Measurements from ENCODE around the gene RNPEPL1.

The RNPEPL1 gene

DNA sequence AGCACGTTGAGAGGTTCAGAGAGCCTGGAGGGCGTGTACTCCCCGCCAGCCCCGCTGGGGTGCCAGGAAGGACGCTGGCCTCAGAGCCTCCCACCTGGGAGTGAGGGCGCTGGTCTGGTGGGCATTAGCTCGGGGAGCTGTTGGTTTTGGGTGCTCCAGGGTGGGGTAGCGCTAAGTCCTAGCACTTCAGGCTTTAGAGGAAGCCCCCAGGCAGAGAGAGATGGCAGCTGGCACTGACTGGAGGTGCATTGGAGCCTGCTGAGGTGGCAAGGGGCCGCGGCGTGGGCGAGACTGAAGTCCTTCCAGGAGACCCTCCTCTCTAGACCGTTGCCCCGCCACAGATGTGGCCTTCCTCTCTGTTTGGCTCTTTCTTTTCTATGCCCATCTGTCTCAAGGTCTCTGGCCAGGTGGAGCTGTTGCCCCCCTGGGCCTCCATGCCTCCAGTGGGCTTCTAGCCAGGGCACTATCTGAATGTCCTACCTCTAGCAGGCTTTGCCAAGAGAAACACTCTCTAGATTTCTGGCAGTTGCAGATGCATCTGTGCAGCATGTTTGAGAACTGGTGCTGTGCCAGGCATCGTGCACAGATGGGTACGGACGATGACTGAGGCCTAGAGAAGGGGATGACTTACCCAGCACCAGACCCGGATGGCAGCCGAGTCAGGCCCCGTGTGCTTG is 24.9 kb downstream of the RNPEPL1 start:
- DNase-seq (ENCODE audit: low read depth in 2 of 2): no peak
- TF ChIP-seq, protein P1, sequence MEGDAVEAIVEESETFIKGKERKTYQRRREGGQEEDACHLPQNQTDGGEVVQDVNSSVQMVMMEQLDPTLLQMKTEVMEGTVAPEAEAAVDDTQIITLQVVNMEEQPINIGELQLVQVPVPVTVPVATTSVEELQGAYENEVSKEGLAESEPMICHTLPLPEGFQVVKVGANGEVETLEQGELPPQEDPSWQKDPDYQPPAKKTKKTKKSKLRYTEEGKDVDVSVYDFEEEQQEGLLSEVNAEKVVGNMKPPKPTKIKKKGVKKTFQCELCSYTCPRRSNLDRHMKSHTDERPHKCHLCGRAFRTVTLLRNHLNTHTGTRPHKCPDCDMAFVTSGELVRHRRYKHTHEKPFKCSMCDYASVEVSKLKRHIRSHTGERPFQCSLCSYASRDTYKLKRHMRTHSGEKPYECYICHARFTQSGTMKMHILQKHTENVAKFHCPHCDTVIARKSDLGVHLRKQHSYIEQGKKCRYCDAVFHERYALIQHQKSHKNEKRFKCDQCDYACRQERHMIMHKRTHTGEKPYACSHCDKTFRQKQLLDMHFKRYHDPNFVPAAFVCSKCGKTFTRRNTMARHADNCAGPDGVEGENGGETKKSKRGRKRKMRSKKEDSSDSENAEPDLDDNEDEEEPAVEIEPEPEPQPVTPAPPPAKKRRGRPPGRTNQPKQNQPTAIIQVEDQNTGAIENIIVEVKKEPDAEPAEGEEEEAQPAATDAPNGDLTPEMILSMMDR (IDR thresholded peaks at IDR 0.05; ENCODE audit: low read depth, low read length): no peak
- no peak overlapping the region for H3K4me3 ChIP-seq (replicated peaks in 1 of 2; ENCODE audit: low read depth in 2 of 2, low read length in 2 of 2)

DNA sequence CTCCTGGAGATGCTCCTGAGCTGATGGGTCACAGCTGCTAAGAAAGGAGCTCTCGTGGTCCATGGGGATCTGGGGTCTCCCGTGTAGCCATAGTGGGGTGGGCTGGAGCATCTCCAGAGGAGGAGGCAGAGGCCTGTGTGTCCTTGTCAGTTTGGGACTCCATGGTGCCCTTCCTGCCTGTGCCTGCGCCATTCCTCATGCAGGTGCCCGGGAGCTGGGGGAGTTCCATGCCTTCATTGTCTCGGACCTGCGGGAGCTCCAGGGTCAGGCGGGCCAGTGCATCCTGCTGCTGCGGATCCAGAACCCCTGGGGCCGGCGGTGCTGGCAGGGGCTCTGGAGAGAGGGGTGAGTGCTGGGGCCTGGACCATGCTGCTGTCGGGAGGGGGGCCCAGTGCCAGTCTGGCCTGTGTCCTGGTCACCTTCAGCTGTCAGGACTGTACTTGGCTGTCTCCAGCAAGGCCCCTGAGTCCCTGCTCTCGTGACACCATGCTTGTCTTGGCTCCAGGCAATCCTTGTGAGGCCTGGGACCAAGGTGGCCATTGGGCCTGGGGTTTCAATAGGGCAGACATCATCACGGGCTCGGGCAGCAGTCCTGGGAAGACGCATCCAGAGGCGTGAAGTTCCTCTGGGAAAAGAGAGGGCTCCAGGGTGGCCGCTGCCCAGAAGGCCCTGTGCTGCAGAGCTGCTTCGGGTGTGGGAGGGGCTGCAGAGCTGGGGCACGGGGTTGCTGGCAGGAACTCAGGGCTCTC is 25.6 kb downstream of the RNPEPL1 start:
- no peak for DNase-seq (ENCODE audit: low read depth in 2 of 2)
- no peak overlapping the region for H3K4me3 ChIP-seq (replicated peaks in 1 of 2; ENCODE audit: low read depth in 2 of 2, low read length in 2 of 2)
- TF ChIP-seq, protein P1 (IDR thresholded peaks at IDR 0.05; ENCODE audit: low read depth, low read length): no peak

DNA sequence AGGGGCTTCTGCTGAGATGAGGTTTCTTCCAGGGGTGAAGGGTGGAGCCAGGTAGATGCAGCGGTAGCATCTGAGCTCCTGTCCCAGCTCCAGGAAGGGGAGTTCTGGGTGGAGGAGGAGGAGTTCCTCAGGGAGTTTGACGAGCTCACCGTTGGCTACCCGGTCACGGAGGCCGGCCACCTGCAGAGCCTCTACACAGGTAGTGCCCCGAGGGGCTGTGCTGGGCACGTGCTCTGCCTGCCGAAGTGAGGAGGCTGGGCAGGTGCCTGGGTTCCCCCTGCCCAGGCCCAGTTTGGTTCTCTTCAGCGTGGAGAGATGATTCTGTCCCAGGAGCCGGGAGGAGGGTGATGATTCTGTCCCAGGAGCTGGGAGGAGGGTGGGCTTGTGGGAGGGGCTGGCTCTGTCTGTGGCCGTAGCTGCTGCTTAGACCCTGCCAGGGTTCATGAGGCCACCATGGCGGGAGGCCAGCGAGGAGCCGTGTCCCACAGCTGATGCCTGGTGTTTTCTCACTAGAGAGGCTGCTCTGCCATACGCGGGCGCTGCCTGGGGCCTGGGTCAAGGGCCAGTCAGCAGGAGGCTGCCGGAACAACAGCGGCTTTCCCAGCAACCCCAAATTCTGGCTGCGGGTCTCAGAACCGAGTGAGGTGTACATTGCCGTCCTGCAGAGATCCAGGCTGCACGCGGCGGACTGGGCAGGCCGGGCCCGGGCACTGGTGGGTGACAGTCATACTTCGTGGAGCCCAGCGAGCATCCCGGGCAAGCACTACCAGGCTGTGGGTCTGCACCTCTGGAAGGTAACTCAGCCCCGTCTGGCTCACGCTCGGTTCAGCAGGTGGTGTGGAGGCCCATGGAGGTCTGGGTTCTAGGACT is 26.5 kb downstream of the RNPEPL1 start:
- no peak overlapping the region for H3K4me3 ChIP-seq (replicated peaks in 1 of 2; ENCODE audit: low read depth in 2 of 2, low read length in 2 of 2)
- no peak for DNase-seq (ENCODE audit: low read depth in 2 of 2)
- TF ChIP-seq, protein P1 (IDR thresholded peaks at IDR 0.05; ENCODE audit: low read depth, low read length): no peak

DNA sequence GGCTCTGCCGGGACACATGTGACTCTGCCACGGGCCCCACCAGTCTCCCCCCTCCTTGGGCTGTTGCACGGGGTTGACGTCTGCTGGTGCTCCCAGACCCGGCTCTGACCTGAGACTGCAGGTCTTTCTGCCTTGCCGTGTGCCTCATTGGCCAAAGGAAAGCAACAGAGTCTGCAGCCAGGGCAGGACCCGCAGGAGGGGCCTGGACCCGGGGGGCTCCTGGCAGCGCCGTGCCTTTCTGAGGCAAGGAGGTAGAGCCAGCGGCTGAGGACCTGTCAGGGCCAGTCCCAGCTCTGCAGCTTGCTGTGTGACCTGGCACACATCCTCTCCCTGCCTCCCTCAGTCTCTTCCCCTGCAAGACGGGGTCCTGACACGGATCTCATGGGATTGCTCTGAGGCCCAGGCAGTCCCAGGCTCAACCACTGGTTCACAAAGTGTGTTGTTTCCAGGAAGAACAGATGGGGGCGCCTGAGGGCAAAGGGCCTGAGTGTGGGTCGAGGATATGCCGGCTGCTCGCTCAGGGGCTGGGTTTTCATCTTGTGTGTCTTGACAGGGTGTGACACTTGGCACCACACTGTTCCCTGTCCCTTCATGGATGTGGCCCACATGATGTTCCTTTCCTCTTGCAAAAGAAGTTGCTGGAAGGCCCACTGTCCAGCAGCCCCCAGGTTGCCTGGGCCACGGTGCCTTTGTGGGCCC is 27.2 kb downstream of the RNPEPL1 start:
- DNase-seq (ENCODE audit: low read depth in 2 of 2): peak in 1 of 2 donors; percentile 10
- TF ChIP-seq, protein P1 (IDR thresholded peaks at IDR 0.05; ENCODE audit: low read depth, low read length): peak; percentile 38
- no peak overlapping the region for H3K4me3 ChIP-seq (replicated peaks in 1 of 2; ENCODE audit: low read depth in 2 of 2, low read length in 2 of 2)

DNA sequence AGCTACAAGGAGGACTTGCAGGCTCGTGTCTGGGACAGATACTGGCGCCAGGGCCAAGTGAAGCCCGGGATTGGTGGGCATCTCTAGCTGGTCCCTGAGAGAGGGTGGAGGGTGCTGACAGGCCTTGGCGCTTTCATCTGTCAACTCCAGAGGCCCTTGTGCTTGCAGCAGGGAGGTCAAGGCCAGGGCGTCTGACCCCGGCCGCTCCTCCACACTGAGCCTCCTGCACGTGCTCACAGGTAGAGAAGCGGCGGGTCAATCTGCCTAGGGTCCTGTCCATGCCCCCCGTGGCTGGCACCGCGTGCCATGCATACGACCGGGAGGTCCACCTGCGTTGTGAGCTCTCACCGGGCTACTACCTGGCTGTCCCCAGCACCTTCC is 27.8 kb downstream of the RNPEPL1 start:
- TF ChIP-seq, protein P1 (IDR thresholded peaks at IDR 0.05; ENCODE audit: low read depth, low read length): no peak
- no peak overlapping the region for H3K4me3 ChIP-seq (replicated peaks in 1 of 2; ENCODE audit: low read depth in 2 of 2, low read length in 2 of 2)
- no peak for DNase-seq (ENCODE audit: low read depth in 2 of 2)

DNA sequence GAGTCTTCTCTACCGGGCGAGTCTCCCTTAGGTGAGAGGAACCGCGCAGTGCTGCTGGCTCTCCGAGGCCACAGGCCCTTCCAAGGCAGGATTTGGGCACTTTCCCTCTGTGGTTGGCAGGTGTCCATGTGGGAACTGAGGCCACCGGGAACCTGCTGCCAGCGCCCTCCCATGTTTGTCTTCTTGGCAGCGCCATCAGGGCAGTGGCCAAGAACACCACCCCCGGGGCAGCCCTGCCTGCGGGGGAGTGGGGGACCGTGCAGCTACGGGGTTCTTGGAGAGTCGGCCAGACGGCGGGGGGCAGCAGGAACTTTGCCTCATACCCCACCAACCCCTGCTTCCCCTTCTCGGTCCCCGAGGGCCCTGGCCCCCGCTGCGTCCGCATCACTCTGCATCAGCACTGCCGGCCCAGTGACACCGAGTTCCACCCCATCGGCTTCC is 28.2 kb downstream of the RNPEPL1 start:
- no peak for DNase-seq (ENCODE audit: low read depth in 2 of 2)

More for the DNA sequence above, 28.2 kb downstream of the RNPEPL1 start:
- TF ChIP-seq, protein P1 (IDR thresholded peaks at IDR 0.05; ENCODE audit: low read depth, low read length): no peak
- no peak overlapping the region for H3K4me3 ChIP-seq (replicated peaks in 1 of 2; ENCODE audit: low read depth in 2 of 2, low read length in 2 of 2)
